ENCODE measurements around the gene SLC35F2.

DNA sequence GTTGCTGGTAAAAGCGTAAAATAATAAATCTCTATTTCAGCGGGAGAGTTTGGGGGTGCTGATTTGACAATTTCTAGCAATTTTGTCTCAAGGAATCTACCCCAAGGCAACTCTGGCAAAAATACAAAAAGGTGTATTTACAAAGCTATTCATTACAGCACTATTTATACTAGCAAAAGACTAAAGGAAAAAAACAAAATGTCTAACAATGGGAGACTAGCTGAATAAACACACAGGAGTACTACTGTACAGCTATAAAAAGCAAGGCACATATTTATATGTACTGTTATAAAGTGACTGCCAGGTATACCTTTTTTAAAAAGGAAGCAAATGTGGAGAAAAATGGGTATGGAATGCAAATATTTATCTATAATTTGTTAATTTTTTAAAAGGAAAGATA, 32.7 kb downstream of the SLC35F2 start:
- TF ChIP-seq, protein P1, sequence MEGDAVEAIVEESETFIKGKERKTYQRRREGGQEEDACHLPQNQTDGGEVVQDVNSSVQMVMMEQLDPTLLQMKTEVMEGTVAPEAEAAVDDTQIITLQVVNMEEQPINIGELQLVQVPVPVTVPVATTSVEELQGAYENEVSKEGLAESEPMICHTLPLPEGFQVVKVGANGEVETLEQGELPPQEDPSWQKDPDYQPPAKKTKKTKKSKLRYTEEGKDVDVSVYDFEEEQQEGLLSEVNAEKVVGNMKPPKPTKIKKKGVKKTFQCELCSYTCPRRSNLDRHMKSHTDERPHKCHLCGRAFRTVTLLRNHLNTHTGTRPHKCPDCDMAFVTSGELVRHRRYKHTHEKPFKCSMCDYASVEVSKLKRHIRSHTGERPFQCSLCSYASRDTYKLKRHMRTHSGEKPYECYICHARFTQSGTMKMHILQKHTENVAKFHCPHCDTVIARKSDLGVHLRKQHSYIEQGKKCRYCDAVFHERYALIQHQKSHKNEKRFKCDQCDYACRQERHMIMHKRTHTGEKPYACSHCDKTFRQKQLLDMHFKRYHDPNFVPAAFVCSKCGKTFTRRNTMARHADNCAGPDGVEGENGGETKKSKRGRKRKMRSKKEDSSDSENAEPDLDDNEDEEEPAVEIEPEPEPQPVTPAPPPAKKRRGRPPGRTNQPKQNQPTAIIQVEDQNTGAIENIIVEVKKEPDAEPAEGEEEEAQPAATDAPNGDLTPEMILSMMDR (IDR thresholded peaks at IDR 0.05), result no peak
- no peak for TF ChIP-seq POLR2A (IDR thresholded peaks at IDR 0.05)
